ENCODE results near the gene MDM1. TPM values are rescaled to one million over a fixed set of nuclear protein-coding genes. Genes with fewer than 3 reads are reported as not detected.

MDM1 gene
- total RNA-seq, 3 donors from 2014 or later (not counting 1 experiment from before 2014, with no cell fraction given): 21.3 to 36.2 (median 26.5) TPM

DNA sequence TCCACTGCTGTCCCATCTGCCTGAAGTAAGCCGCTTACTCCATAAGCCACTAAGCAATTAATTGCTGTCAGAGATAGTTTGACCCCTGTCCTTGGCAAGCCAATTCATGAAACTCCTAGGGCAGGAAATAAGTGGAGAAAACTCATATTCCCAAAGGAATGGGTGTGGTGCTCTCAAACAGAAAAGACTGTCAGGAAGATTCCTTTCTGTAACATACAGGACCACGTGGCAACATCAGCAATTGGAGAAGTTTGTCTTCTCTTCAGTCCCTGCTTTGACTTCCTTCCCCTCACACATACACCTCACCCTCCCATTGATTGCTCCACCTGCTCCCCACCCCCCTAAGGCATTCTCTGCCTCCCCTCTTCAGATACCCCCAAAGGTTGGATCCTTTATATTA is 36.2 kb upstream of the MDM1 start:
- no peak overlapping the region for H3K4me3 ChIP-seq (ENCODE audit: low read length)
- H3K9me3 ChIP-seq (ENCODE audit: control insufficient read depth, insufficient read depth, low read length): no peaks in the 10 kb centered on the region
- H3K4me1 ChIP-seq (ENCODE audit: control insufficient read depth, insufficient read depth, low read length): peaks cover 56% of the 10 kb centered on the region
- DNase-seq: no peak
- Mint-ChIP-seq H3K4me3 (peak overlapping the region; percentile 61), H3K36me3 (no peaks in the 10 kb centered on the region), H3K4me1 (peaks cover 87 to 91% of the 10 kb centered on the region in 2 donors), H3K27me3 (ENCODE audit: low read depth in 2 of 2) (no peaks in the 10 kb centered on the region), H3K27ac (peak overlapping the region; percentile 91), H3K9me3 (peaks cover 0 to 4% of the 10 kb centered on the region in 2 donors)
- TF ChIP-seq, protein P1, sequence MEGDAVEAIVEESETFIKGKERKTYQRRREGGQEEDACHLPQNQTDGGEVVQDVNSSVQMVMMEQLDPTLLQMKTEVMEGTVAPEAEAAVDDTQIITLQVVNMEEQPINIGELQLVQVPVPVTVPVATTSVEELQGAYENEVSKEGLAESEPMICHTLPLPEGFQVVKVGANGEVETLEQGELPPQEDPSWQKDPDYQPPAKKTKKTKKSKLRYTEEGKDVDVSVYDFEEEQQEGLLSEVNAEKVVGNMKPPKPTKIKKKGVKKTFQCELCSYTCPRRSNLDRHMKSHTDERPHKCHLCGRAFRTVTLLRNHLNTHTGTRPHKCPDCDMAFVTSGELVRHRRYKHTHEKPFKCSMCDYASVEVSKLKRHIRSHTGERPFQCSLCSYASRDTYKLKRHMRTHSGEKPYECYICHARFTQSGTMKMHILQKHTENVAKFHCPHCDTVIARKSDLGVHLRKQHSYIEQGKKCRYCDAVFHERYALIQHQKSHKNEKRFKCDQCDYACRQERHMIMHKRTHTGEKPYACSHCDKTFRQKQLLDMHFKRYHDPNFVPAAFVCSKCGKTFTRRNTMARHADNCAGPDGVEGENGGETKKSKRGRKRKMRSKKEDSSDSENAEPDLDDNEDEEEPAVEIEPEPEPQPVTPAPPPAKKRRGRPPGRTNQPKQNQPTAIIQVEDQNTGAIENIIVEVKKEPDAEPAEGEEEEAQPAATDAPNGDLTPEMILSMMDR (IDR thresholded peaks at IDR 0.05): no peak
- ATAC-seq: no peak
- no peaks in the 10 kb centered on the region for H3K27me3 ChIP-seq (ENCODE audit: control insufficient read depth, insufficient read depth, low read length)
- WGBS (ENCODE audit: insufficient coverage): 58% methylated on average over 2 of the region's 2 CpGs
- H3K36me3 ChIP-seq (ENCODE audit: control insufficient read depth, insufficient read depth, low read length): no peaks in the 10 kb centered on the region
- H3K27ac ChIP-seq (ENCODE audit: low read length): peak overlapping the region; percentile 93
- intact Hi-C loops (cut with micrococcal nuclease): loop anchor here (5.0 kb wide), 3 partner anchors 114 to 439 kb away; partner anchors contain the start of gene MDM2

DNA sequence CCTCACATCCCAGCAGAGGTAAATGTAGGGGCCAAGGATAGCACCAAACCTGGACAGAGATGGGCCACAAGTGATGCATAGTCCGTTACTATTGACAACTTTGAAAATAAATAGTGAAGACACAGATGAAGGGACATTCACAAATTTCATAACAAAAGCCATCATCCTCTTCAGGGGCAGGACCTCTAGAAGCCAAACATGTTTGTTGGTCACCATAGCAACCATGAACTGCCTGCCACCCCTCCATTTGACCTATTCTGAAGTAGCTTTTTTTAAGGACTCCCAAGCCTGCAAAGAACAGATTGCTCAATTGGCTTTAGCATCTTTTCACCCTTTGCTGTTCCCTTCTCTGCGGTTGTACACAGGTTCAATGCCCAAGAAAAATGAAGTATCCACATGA is 35.7 kb upstream of the MDM1 start:
- Histone ChIP-seq H3K27me3 (ENCODE audit: control insufficient read depth, insufficient read depth, low read length) (no peaks in the 10 kb centered on the region), H3K9me3 (ENCODE audit: control insufficient read depth, insufficient read depth, low read length) (no peaks in the 10 kb centered on the region), H3K4me3 (ENCODE audit: low read length) (no peak overlapping the region), H3K36me3 (ENCODE audit: control insufficient read depth, insufficient read depth, low read length) (no peaks in the 10 kb centered on the region), H3K4me1 (ENCODE audit: control insufficient read depth, insufficient read depth, low read length) (peaks cover 57% of the 10 kb centered on the region), H3K27ac (ENCODE audit: low read length) (peak overlapping the region; percentile 93)
- H3K9me3 Mint-ChIP-seq: peaks cover 0 to 4% of the 10 kb centered on the region in 2 donors
- H3K4me3 Mint-ChIP-seq: peak overlapping the region; percentile 61
- peak overlapping the region; percentile 91 for H3K27ac Mint-ChIP-seq
- no peaks in the 10 kb centered on the region for H3K36me3 Mint-ChIP-seq
- 71% methylated on average over 2 of the region's 2 CpGs for WGBS (ENCODE audit: insufficient coverage)
- TF ChIP-seq, protein P1 (IDR thresholded peaks at IDR 0.05): no peak
- H3K4me1 Mint-ChIP-seq: peaks cover 86 to 91% of the 10 kb centered on the region in 2 donors
- intact Hi-C loops (cut with micrococcal nuclease): loop anchor here (5.0 kb wide), 3 partner anchors 114 to 439 kb away; partner anchors contain the start of gene MDM2
- peak; percentile 30 to 74 for DNase-seq
- no peaks in the 10 kb centered on the region for H3K27me3 Mint-ChIP-seq (ENCODE audit: low read depth in 2 of 2)
- ATAC-seq: peak; percentile 18 to 41 (median 27)

DNA sequence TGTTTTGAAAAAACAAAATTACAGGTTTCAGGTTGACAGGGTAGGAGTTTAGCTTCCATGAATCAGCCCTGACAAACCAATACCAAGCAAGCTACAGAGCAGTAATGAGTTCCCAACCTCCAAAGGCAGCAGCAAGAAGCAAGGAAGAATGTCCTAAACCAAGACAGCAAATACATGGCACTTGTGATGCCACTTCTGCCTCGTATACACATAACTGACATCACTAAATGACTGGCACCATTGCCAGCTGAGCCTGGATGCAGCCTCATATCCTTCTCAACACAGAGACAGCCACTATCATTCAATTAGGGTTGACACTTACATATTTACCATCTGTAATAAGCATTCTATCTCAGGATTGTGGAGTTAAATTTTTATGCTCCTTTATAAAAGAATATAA is 35.0 kb upstream of the MDM1 start:
- H3K27me3 Mint-ChIP-seq (ENCODE audit: low read depth in 2 of 2): no peaks in the 10 kb centered on the region
- TF ChIP-seq, protein P1 (IDR thresholded peaks at IDR 0.05): no peak
- H3K4me1 Mint-ChIP-seq: peaks cover 87 to 88% of the 10 kb centered on the region in 2 donors
- intact Hi-C loops (cut with micrococcal nuclease): loop anchor here (5.0 kb wide), 3 partner anchors 115 to 440 kb away; partner anchors contain the start of gene MDM2
- 42% methylated on average over 1 of the region's 1 CpG for WGBS (ENCODE audit: insufficient coverage)
- H3K36me3 Mint-ChIP-seq: no peaks in the 10 kb centered on the region
- peak overlapping the region; percentile 91 for H3K27ac Mint-ChIP-seq
- Histone ChIP-seq H3K27me3 (ENCODE audit: control insufficient read depth, insufficient read depth, low read length) (no peaks in the 10 kb centered on the region), H3K4me1 (ENCODE audit: control insufficient read depth, insufficient read depth, low read length) (peaks cover 59% of the 10 kb centered on the region), H3K27ac (ENCODE audit: low read length) (peak overlapping the region; percentile 93), H3K4me3 (ENCODE audit: low read length) (no peak overlapping the region), H3K36me3 (ENCODE audit: control insufficient read depth, insufficient read depth, low read length) (no peaks in the 10 kb centered on the region), H3K9me3 (ENCODE audit: control insufficient read depth, insufficient read depth, low read length) (no peaks in the 10 kb centered on the region)
- H3K4me3 Mint-ChIP-seq: peak overlapping the region; percentile 72
- ATAC-seq (no peak), DNase-seq (peak in 1 of 2 donors; percentile 23)
- peaks cover 0 to 4% of the 10 kb centered on the region in 2 donors for H3K9me3 Mint-ChIP-seq

Data from natural killer cell (primary cell).